HG02798 (cell line): ENCODE data around the gene FOCAD.

ENCODE experiments used
- ATAC-seq: cut with Tn5 transposase; IDR thresholded peaks from one replicate; pipeline ENCODE4 v1.9.1; 2021; ENCODE audit warnings: mild to moderate bottlenecking; ENCODE audit not compliant: unreplicated experiment, poor library complexity

FOCAD gene

DNA sequence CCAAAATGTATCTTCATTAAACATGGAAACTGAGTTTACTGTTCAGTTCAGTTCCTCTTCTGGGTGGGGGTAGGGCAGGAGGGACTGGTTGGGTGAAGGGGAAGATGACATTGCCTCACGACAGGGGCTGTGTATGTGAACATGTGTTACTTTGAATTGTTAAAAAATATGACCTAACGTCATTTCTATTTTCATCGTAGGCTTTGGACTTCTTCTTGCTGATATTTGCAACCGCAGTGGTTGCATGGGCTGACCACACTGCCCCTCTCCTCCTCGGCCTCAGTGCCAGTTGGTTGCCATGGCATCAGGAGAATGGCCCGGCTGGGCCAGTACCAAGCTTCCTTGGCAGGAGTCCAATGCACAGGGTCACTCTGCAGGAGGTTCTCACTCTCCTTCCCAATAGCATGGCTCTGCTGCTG, 305.9 kb downstream of the FOCAD start:
- no peak for ATAC-seq

- ATAC-seq: no peak
Measured at GRCh38 chr9:20990867-20991266, 306.8 kb downstream of the FOCAD start.

GRCh38 chr9:20994486-20994885, 310.4 kb downstream of the FOCAD start:
- ATAC-seq: no peak

- ATAC-seq: no peak
Measured at GRCh38 chr9:20995616-20996015, 311.6 kb downstream of the FOCAD start.

GRCh38 chr9:20996809-20997208, 312.8 kb downstream of the FOCAD start:
- ATAC-seq: peak; percentile 38

DNA sequence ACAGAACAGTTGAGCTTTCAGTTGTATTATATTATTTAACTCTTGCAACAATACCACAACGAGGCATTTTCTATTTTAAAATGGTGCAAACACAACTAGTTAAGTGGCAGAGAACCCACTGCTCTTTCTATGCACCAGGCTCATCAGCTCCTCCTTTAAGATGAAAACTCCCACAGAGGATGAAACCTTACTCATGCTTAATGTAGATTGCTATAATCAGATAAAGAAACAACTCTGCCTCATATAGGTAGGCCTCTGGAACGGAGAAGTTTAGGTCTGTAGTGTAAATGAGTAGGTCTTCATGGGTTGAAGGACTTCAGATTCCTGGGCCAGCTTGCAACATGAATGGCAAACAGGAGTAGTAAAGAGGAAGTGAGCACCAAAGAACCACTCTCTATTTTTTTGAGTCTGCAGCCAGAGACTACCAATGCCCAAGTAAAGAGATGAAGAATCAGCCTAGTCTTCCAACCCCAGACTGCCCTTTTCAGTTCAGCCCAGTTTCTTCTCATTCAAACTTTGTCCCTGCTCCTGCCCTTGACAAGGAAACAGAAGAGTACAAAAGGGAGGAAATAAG, 313.5 kb downstream of the FOCAD start:
- peak; percentile 83 for ATAC-seq

- no peak for ATAC-seq
Measured at GRCh38 chr9:21001581-21001980, 317.5 kb downstream of the FOCAD start.

- ATAC-seq: no peak
Measured at GRCh38 chr9:21002040-21002439, 318.0 kb downstream of the FOCAD start.

DNA sequence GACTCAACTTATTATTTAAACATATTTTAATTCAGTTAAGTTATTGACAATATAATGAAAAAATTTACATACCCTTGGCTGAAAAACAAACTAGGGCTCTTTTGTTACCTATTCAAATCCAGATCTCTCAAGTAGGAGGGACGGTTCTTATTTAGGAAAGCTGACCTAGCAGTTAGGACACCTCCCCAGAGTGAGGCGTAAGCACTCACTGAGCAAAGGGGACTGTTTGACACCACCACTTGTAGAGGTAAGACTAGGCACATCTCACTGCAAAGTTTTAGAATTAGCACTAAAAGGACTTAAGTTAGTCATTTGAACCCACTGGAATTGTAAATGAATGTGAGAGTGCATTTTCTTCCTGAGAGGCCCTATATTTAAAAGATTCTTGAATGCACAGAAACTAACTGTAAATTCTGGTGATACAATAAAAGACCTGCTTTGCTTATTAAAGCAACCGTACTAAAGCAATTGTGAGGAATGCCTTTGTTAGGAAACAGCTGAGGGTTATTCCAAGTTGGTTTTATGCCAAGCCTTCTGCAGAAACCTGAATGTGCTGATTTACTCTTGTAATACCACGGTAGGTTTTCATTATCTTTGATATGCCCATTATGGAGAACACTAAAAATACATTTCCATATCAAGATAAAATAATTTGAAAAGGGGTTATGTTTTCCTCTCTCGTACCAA, 331.2 kb downstream of the FOCAD start:
- no peak for ATAC-seq

- ATAC-seq: no peak
Measured at GRCh38 chr9:21015995-21016394, 331.9 kb downstream of the FOCAD start.

GRCh38 chr9:21016701-21017491, 332.8 kb downstream of the FOCAD start:
- no peak for ATAC-seq

GRCh38 chr9:21018177-21018576, 334.1 kb downstream of the FOCAD start:
- ATAC-seq: no peak

GRCh38 chr9:21023861-21024260, 339.8 kb downstream of the FOCAD start:
- ATAC-seq: no peak

GRCh38 chr9:21027295-21027694, 343.2 kb downstream of the FOCAD start:
- ATAC-seq: no peak

- ATAC-seq: no peak
Measured at GRCh38 chr9:21028466-21028865, 344.4 kb downstream of the FOCAD start.

DNA sequence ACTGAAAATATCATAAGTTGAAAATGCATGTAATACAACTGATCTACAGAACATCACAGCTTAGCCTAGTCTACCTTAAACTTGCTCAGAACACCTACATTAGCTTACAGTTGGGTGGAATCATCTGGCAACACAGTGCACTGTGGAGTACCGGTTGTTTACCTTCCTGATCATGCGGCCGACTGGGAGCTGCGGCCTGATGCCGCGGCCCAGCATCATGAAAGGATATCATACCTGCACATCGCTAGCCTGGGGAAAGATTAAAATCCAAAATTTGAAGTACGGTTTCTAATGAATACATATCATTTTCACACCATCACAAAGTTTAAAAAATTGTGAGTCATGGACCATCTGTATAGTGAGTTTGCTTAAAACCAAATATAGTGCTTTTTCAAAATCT, 345.6 kb downstream of the FOCAD start:
- no peak for ATAC-seq

DNA sequence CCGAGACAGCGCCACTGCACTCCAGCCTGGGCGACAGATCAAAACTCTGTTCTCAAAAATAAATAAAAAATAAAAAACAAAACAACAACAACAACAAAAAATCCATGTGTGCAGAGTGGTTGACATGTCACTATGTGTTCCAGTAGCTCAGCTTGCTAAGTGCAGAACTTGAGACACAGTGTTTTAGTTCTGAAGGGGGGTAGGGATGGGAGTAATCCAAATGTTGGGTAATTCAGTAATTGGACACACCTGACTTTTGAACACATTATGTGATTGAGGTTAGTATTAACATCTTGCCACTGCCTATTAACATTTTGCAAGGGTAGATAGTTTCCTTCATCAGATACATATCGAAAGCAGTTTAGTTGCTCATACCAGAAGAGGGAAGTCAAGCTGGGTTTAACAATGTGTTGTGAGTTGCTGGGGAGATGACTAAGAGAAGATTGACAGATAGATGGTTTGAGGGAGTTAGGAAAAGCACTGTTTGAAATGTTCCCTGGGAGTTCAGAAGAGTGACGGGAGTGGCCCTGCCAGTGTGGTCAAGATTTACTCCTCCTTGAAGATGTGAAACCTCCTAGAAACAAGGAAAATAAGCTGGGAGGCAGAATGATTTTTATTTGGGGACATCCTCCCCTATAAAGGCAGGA, 346.5 kb downstream of the FOCAD start:
- ATAC-seq: peak; percentile 70

- peak; percentile 80 for ATAC-seq
Measured at GRCh38 chr9:21031091-21031807, 347.2 kb downstream of the FOCAD start, which contains the start of gene HACD4. Gene HACD4, minus strand, starts transcription at chr9:21031640. Its CDS starts 50 bp downstream, at chr9:21031590.

GRCh38 chr9:21031808-21032183, 347.7 kb downstream of the FOCAD start:
- no peak for ATAC-seq

DNA sequence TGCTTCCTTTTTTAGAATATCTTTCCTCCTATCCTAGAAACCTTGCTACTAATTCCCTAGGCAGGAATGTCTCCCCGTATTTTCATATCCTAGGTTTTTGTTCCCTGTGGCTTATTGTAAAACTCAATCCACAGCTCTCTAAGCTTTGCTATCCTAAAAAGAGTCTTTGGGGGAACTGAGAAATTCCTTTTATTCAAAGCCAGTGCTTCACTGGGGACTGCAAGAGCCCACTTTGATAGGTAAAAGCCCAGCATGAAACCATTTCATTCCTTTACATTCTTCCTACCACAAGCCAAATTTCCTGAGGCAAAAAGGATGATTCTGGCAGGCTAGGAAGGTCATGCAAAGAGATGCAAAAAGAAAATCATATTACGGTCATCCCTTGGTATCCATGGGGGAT, 353.2 kb downstream of the FOCAD start:
- ATAC-seq: no peak
